RKO (cell line): Measurements from ENCODE around the gene MUS81.
"Not testable (repeated sequence)": the region's sequence is repeated elsewhere in the genome, so short reads cannot be mapped to it uniquely, and the experiment has no call there.

Source experiments
- DNase-seq: peaks from one replicate; pipeline ENCODE4 v3.0.0-alpha.2; 2016; ENCODE audit warnings: low spot score

The MUS81 gene

DNA sequence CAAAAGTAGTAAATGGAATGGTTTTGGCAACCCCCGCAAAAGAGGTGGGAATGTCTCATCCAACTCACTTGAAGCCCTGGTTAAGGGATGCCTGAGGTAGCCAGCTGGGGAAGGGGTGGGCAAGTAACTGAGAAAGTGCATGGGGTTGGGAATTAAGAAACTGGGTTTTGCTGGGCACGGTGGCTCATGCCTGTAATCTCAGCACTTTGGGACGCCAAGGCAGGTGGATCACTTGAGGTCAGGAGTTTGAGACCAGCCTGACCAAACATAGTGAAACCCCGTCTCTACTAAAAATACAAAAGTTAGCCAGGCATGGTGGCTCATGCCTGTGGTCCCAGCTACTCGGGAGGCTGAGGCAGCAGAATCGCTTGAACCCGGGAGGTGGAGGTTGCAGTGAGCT, 11.5 kb upstream of the MUS81 start:
- not testable (repeated sequence) for DNase-seq

- no peak for DNase-seq
Measured at GRCh38 chr11:65849366-65849765, 10.9 kb upstream of the MUS81 start.

DNA sequence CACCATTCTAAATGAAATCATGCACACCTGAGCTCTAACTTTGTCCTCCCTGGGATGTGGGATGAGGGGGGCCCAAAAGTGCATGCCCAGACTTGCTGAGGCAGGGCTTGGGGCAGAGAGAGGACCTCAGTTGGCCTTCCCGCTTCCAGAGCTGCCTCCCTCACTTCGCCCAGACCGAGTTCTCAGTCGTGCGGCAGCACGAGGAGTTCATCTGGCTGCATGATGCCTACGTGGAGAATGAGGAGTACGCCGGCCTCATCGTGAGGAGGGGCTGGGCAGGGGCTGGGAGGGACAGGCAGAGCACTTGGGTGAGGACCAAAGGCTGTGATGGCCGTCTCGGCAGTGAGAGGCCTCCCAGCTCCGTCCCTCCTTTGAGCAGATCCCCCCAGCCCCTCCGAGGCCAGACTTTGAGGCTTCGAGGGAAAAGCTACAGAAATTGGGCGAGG, 10.4 kb upstream of the MUS81 start:
- DNase-seq, result no peak

DNA sequence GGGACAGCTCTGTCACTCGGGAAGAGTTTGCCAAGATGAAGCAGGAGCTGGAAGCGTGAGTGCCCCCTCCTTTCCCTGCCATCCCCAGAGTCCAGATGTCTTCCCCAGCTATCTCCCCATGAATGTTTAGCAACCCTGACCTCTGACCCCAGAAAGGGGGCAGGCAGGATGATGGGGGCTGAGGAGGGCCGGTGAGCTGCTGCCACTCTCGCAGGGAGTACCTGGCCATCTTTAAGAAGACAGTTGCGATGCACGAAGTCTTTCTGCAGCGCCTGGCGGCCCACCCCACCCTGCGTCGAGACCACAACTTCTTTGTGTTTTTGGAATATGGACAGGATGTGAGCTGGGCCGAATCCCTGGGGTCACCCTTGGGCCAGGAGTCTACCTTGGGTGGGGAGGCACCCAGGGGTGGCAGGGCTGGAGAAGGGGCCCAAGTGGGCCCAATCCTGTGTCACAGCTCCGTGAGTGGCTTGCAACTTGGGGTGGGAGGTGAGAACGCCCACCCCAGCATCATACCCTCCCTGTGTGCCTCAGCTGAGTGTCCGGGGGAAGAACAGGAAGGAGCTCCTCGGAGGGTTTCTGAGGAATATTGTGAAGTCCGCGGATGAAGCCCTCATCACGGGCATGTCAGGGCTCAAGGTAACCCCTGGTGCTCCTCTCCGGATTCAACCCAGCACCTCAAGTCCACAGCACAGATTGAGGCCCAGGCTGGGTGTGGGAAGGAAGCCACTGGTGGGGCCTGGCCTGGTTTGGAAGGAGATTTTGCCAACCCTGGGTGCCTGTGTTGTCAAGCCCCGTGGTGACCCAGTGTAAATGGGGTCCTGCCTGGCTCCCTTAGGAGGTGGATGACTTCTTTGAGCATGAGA, 9.8 kb upstream of the MUS81 start:
- no peak for DNase-seq

DNA sequence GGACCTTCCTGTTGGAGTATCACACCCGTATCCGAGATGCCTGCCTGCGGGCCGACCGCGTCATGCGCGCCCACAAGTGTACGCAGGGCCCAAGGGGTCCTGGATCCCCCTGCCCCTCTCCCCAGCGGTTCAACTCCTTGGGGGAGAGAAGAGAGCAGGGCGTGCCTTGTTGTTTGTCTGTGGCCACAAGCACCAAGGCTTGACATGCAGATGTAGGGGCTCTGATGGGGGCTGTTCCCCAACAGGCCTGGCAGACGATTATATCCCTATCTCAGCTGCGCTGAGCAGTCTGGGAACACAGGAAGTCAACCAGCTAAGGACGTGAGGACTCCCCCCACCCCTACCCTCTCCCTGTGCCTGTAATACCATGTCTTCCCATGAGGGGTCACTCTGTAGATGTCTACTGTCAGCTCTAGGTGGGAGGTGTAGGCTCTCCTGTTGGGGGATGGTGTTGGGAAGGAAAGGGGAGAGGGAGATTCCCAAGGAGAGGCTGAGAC, 9.1 kb upstream of the MUS81 start:
- DNase-seq, result no peak

DNA sequence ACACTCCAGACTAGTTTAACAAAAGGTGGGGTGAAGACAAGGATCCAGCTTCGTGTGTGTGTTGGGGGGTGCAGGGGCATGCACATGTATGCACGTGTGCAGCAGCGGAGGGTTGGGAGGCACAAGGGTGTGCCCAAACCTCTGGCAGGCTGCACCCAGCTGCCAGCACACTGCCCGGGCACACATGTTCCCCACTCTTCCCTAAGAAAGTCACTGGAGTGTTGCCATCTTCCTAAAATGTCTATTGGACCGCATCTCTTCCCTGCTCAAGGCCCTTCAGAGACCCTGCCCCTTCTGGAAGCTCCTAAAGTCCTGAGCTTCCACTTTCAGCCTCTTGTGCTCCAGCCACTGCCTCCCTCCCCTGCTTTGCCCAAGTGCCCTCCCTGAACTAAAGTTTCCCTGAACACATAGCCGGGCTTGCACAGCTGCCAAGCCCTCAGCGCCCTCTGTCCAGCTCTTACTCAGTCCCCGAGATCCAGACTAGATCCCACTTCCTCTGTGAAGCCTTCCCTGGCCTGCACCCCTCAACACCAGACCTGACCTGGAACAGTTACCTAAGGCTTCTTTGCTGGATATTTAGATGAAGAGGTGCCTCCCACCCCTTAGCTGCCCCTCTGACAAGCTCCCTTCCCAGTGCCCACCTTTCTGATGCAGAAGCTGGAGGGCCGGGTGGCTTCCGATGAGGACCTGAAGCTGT, 8.3 kb upstream of the MUS81 start:
- DNase-seq, result no peak

GRCh38 chr11:65852508-65853245, 7.6 kb upstream of the MUS81 start:
- no peak for DNase-seq

- no peak for DNase-seq
Measured at GRCh38 chr11:65853246-65853979, 6.8 kb upstream of the MUS81 start.

DNA sequence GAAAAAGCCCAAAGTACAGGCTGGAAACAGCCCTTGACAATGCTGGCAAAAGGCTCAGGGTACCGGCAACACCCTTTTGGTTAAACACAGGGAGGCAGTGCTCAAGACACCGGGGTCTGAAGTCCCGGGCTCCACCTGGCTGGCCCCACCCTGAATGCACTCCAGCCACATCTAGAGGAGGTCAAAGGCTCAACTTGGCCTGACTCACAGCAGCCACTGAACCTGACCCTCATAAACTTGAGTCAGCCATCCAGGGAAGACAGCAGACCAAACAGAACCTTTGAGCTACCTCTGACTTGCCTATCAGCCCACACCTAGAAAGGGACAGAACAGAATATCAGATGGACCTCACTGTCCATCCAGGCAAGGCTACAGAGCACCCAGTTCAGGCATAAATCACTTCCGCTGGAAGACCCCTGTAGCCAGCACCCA, 6.1 kb upstream of the MUS81 start:
- DNase-seq, result no peak

DNA sequence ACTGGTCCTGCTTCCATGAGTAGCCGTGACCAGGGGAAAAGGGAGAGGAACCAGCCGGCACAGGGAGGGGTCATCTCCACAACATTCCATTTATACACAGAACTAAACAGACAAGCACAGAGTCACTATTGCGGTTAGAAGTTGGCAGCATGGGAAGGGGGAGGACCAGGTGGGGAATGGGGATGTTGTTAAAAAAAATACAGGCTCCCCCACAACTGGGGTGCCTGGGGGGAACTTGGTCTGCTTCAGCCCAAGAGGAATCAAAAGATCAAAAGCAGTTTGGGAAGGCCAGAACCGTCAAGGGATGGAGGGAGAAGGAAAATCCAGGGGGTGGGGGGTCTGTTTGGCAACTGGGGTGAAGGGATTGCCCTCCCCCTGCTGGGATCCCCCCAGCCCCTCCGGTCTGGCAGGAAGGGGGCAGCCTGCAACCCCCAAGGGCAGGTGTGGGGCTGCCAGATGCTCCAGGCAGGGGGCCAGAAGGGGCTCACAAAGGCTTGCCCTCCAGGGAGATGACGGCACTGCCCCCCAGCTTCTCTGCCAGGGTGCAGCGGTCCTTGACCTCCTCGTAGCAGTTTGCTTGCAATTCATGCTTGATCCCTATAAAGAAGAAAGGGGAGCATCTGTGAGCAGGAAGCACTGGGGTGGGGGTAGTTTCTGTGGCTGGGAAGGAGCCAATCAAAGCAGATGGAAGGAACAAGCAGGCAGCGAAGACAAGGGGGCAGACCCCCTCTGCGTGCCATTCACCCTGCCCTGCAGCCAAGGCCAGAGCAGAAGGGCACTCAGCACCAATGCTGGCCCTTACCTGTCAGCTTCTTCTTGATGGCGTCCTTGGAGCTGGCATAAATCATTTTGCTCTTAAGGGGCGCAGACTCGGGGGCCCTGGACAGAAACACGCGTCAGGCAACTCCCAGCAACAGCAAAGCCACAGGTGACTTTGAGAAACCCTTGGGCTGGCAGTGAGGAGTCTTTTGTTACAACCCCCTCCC, 5.1 kb upstream of the MUS81 start:
- DNase-seq, result no peak

DNA sequence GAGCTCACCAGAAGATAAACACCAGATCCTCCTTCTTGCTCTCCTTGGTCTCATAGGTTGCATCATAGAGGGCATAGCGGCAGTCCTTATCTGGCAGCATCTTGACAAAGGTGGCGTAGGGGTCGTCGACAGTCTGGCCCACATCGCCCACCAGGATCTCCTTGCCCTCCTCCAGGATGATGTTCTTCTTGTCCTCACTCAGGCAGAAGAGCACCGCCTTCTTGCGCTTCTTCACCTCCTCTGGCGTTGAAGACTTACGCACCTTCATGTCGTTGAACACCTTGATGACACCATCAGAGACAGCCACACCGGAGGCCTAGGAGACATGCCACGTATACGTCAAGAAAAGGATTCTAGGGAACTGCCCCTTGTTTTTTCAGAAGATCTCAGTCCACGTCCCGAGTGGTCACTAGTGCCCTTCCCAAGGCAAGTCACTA, 4.3 kb upstream of the MUS81 start:
- DNase-seq, result no peak

DNA sequence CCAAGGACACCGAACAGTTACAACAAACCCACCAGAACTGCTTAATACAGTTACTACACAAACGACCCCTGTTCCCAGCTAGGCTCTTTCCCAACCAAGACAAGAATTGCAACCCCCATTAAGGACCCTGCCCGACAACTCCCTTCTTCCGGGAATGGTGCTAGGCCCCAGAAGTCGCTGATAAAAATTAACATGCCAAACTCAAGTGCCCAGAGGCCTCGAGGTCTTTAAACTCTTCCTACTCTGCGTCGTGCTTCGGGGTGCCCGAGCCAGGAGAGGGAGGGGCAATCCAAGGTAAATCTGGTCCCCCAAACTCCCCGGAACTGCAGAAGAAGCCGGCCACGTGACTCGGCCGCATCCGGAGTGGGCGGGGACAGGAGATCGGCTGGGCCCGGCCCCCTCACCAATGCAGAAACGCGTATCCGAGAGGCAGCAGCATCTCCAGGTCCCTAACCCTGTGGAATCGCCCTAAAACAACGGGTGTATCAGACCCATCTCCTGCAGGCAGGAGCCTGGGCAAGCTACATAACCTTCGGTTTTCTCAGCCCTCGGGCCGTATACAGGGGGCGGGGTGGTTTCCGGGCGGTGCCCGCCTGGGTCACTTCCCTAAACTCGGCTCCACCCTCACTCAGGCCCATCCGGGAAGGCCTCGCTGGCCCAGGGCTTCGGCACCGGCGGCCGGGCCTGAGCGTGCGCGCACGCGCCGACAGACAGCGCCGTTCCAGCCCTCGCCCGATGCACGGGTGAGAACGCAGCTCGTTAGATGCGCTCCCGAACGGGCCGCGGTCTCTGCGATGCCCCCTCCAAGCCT, 3.3 kb upstream of the MUS81 start:
- peak; percentile 80 for DNase-seq

- DNase-seq, result peak; percentile 51
Measured at GRCh38 chr11:65857500-65857852, 2.8 kb upstream of the MUS81 start.

DNA sequence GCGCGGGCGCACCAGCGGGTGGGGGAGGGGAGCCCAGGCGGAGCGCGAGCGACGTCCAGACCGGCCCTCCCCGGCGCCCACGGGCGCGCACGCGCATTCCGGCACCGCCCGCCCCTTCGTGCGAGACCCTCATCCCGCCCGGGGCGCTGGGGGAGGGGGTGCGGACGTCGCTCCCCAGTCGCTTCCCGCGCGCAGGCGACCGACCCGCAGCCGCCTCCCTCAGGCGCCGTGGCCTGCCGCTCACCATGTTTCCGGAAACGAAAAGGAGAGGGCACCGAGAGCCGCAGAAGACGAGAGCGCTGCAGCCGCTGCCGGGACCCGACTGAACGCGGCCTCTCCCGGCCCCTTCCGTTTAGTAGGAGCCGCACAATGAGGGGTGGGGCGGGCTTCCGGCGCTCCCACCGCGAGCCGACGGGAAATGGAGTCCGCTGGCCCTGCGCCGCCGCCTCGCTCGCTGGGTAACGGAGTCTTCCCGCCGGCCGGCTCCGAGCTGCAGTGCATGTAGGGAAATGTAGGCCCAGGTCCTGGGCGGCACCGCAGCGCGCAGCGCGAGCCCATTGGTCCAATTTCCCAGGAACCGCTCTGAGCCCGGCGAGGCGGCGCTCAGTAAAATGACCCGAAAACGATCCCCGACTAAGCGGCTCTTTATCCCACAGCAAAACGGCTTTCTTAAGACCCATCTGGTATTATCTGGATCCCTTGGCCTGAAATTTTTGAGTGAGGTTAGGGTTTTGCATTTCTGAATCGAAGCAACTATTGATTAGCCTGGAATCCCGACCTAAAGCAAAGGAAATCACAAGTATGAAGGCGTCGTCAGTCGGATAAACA, 2.2 kb upstream of the MUS81 start, which contains the start of gene CFL1:
Gene CFL1, minus strand, starts transcription at position 328 of the 828 bp plus-strand sequence. Its CDS starts 81 bp downstream, at position 247.
- DNase-seq, result peak; percentile 98

- DNase-seq, result peak; percentile 55
Measured at GRCh38 chr11:65858681-65859087, 1.5 kb upstream of the MUS81 start.

DNA sequence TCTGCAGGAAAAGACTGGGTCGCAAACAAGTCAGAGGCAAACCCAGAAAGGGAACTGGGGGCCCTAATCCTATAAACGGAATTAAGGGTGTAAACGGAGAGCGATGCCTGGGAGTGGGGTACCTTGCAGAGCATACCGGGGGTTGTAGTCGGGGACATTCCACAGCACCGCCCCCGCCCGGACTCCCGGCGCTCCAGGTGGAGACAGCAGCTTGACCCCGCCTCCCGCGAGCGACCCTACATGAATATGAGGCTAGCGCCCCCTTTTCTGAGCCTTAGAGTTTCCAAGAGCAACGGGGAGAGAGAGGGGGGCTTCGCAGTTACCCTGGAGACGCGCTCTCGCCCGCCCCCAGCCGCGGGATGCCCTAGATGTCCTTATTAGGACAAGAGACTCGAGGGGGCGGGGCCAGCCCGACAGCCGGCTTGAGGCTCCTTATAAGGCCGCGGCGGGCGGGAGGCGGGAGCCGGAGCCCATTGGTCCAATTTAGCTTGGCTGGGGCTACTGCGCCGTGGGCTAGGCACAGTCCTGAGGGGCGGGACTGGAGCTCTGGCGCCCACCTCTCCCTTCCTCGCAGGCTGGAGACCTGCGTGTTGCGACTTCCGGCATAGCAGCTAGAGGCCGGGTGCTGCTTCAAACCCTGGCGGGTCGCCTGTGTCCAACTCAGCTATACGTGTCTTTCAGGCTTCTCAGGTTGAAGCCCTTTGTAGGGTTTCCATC, 980 bp upstream of the MUS81 start:
- peak; percentile 99 for DNase-seq

DNA sequence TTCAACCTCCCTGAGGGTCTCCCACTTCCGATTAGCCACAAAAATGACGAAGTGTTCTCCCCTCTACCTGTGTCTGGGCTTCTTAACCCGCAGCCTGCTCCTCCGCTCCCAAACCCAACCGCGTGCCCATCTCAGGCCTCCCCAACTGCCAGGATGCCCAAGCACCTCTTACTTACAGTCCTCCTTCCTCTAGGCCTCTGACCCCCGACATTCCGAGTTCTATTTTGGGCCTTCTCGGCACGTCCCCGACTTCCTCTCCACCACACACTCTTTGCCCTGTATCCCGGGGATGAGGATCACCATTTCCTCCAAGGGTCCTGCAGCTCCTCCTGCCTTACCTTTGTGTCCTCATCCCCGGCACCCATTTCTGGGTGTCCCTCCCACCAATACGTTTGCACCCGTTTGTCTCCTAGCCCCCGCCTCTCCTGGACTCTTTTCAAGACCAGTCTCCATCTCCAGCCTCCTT, 388 bp upstream of the MUS81 start:
- peak; percentile 69 for DNase-seq

DNA sequence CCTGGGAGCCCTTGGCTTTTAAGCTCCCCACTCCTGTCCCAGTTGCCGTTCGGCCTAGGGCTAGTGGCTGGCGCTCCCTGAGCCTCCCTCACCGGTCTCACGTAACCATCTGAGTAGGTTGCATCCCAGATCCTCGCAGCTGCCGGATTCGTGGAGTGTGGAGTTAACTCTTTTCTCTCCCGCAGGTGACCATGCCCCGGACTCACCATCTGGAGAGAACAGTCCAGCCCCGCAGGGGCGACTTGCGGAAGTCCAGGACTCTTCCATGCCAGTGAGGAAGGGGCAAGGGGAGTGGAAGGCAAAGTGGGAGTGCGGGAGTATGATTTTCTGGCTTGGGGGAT, 902 bp downstream of the MUS81 start:
- no peak for DNase-seq
